Neural cell (in vitro differentiated cells): Measurements from ENCODE around the gene MLLT10. TPM values are rescaled to one million over a fixed set of nuclear protein-coding genes. Genes with fewer than 3 reads are reported as not detected.

Experiments
- H2AFZ ChIP-seq: fragments of 200-600, 300-800 bp; sonication (generic), shearing (Covaris generic); 2 replicates; pipeline ENCODE4 v1.6.0; 2014; ENCODE audit warnings: low read depth, mild to moderate bottlenecking, antibody characterized with exemption, low read length, moderate library complexity
- H3F3A ChIP-seq: fragments of 200-600 bp; shearing (Covaris generic); 2 replicates; pipeline ENCODE4 v1.6.1; 2016; ENCODE audit warnings: mild to moderate bottlenecking, moderate library complexity, mixed read lengths, antibody characterized with exemption, low read length; ENCODE audit not compliant: insufficient read depth, poor library complexity, severe bottlenecking
- H3K27ac ChIP-seq: fragments of 200-600, 300-800 bp; sonication (generic), shearing (Covaris generic); 2 replicates; pipeline ENCODE4 v1.5.1; 2014; ENCODE audit warnings: mild to moderate bottlenecking, low read length, moderate library complexity
- H3K27me3 ChIP-seq: fragments of 300-800, 200-600 bp; sonication (generic), shearing (Covaris generic); 2 replicates; pipeline ENCODE4 v1.6.0; 2014; ENCODE audit warnings: mild to moderate bottlenecking, low read depth, low read length, moderate library complexity; ENCODE audit not compliant: insufficient read depth
- H3K36me3 ChIP-seq: fragments of 300-800, 200-600 bp; sonication (generic), shearing (Covaris generic); 2 replicates; pipeline ENCODE4 v1.5.1; 2014; ENCODE audit warnings: mild to moderate bottlenecking, antibody characterized with exemption, low read length, moderate library complexity; ENCODE audit not compliant: insufficient read depth
- H3K4me2 ChIP-seq: fragments of 300-800, 200-600 bp; sonication (generic), shearing (Covaris generic); 2 replicates; pipeline ENCODE4 v1.6.0; 2014; ENCODE audit warnings: mild to moderate bottlenecking, low read length
- H3K4me3 ChIP-seq: fragments of 300-800, 200-600 bp; sonication (generic), shearing (Covaris generic); 2 replicates; pipeline ENCODE4 v1.5.1; 2014; ENCODE audit warnings: mild to moderate bottlenecking, low read length, moderate library complexity
- H3K79me2 ChIP-seq: fragments of 200-600 bp; shearing (Covaris generic); replicated peaks from 2 replicates; pipeline ENCODE4 v1.6.0; 2014; ENCODE audit warnings: mild to moderate bottlenecking, low read length, moderate library complexity; ENCODE audit not compliant: insufficient read depth
- H3K9ac ChIP-seq: fragments of 300-800, 200-600 bp; sonication (generic), shearing (Covaris generic); 2 replicates; pipeline ENCODE4 v1.6.1; 2016; ENCODE audit warnings: mild to moderate bottlenecking, low read length, mixed read lengths
- H3K9me2 ChIP-seq: fragments of 200-600 bp; shearing (Covaris generic); 2 replicates; pipeline ENCODE4 v1.6.1; 2016; ENCODE audit warnings: mild to moderate bottlenecking, low read length, mixed read lengths; ENCODE audit not compliant: insufficient read depth
- H3K9me3 ChIP-seq: fragments of 200-600, 300-800 bp; sonication (generic), shearing (Covaris generic); 2 replicates; pipeline ENCODE4 v1.6.1; 2016; ENCODE audit warnings: mild to moderate bottlenecking, mixed run types, low read length, moderate library complexity, mixed read lengths
- H4K20me1 ChIP-seq: fragments of 200-600 bp; shearing (Covaris generic); 2 replicates; pipeline ENCODE4 v1.6.1; 2016; ENCODE audit warnings: mild to moderate bottlenecking, mixed run types; ENCODE audit not compliant: insufficient read depth
- CTCF ChIP-seq: fragments of 450-650 bp; IDR thresholded peaks from 2 replicates; pipeline ENCODE4 v1.5.1; 2014; ENCODE audit warnings: antibody characterized with exemption, mild to moderate bottlenecking, moderate library complexity; ENCODE audit not compliant: poor library complexity, severe bottlenecking
- EP300 ChIP-seq: fragments of 450-650 bp; conservative IDR thresholded peaks from 2 replicates; pipeline ENCODE4 v1.6.1; 2014; ENCODE audit warnings: antibody characterized with exemption, mild to moderate bottlenecking, moderate library complexity; ENCODE audit not compliant: poor library complexity, severe bottlenecking
- EZH2 ChIP-seq: fragments of 200-600, 300-800 bp; shearing (Covaris generic), sonication (generic); IDR thresholded peaks from 2 replicates; pipeline ENCODE4 v1.6.1; 2014; ENCODE audit warnings: antibody characterized with exemption, low read length, borderline replicate concordance, mild to moderate bottlenecking; ENCODE audit not compliant: insufficient read depth, poor library complexity, severe bottlenecking
- MXI1 ChIP-seq: fragments of 450-650 bp; conservative IDR thresholded peaks from 2 replicates; pipeline ENCODE4 v1.6.1; 2014; ENCODE audit warnings: antibody characterized with exemption, mild to moderate bottlenecking; ENCODE audit not compliant: poor library complexity, severe bottlenecking
- POLR2AphosphoS5 ChIP-seq: IDR thresholded peaks from 2 replicates; pipeline ENCODE4 v1.6.1; 2012
- RAD21 ChIP-seq: fragments of 450-650 bp; conservative IDR thresholded peaks from 2 replicates; pipeline ENCODE4 v1.6.1; 2014; ENCODE audit warnings: antibody characterized with exemption, mild to moderate bottlenecking, moderate library complexity
- REST ChIP-seq: IDR thresholded peaks from 2 replicates; pipeline ENCODE4 v1.6.1; 2012; ENCODE audit warnings: borderline replicate concordance
- SMC3 ChIP-seq: fragments of 450-650 bp; conservative IDR thresholded peaks from 2 replicates; pipeline ENCODE4 v1.6.1; 2014; ENCODE audit warnings: antibody characterized with exemption, mild to moderate bottlenecking, moderate library complexity; ENCODE audit not compliant: poor library complexity
- TAF1 ChIP-seq: IDR thresholded peaks from 2 replicates; pipeline ENCODE4 v1.6.1; 2012; ENCODE audit warnings: low read depth
- polyA plus RNA-seq: library from polyadenylated mRNA; depleted of rRNA; stranded (reverse); fragments of >200 nt; gene quantifications from 2 replicates; pipeline ENCODE4 v1.2.3, GENCODE V29; 2014

The MLLT10 gene
- polyA plus RNA-seq, 1 donor from 2014 or later = 31.0 TPM

- no peaks in the 10 kb centered on the region for H3F3A ChIP-seq
- H2AFZ ChIP-seq = no peak overlapping the region
- H3K27me3 ChIP-seq = no peaks in the 10 kb centered on the region
- no peak overlapping the region for H3K4me3 ChIP-seq
- H3K36me3 ChIP-seq = no peaks in the 10 kb centered on the region
- H3K9me3 ChIP-seq = no peaks in the 10 kb centered on the region
- no peaks in the 10 kb centered on the region for H3K9me2 ChIP-seq
- H4K20me1 ChIP-seq = no peaks in the 10 kb centered on the region
- H3K27ac ChIP-seq = no peak overlapping the region
- no peak for TF ChIP-seq REST
- no peak for TF ChIP-seq POLR2AphosphoS5
- H3K9ac ChIP-seq = no peak overlapping the region
- peaks cover 3% of the 10 kb centered on the region for H3K79me2 ChIP-seq
- no peak overlapping the region for H3K4me2 ChIP-seq
Measured at GRCh38 chr10:21688009-21688332, 153.9 kb downstream of the MLLT10 start.

DNA sequence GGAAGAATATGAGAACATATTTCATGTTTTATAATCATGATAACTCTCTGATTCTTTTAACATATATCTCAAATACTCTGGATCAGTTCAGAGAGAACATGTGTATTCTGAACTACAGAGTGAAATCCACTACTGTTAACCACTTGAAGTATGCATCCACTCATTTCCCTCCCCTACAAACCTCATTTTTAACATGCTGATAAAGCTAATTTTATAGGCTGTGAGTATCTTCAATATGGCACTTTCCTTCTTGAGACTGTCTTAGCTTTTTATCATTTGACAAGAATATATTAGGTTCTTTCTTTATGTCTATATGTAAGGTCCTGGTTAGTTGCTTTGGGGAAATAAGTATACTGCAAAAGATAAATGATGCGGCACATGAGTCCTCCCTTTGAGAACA is 154.8 kb downstream of the MLLT10 start:
- Histone ChIP-seq H3K79me2 (peaks cover 3% of the 10 kb centered on the region), H3K27ac (no peak overlapping the region), H3F3A (no peaks in the 10 kb centered on the region), H3K4me3 (no peak overlapping the region), H3K9me3 (no peaks in the 10 kb centered on the region), H3K36me3 (no peaks in the 10 kb centered on the region), H3K27me3 (no peaks in the 10 kb centered on the region), H3K9me2 (no peaks in the 10 kb centered on the region), H4K20me1 (no peaks in the 10 kb centered on the region), H2AFZ (no peak overlapping the region), H3K4me2 (no peak overlapping the region), H3K9ac (no peak overlapping the region)
- no peak for TF ChIP-seq REST
- no peak for TF ChIP-seq MXI1
- no peak for TF ChIP-seq POLR2AphosphoS5
- no peak for TF ChIP-seq TAF1
- no peak for TF ChIP-seq SMC3
- TF ChIP-seq EP300 = no peak
- TF ChIP-seq RAD21 = no peak

GRCh38 chr10:21689881-21690280 is 155.8 kb downstream of the MLLT10 start:
- H3K27ac ChIP-seq = no peak overlapping the region
- H3K4me2 ChIP-seq = no peak overlapping the region
- no peak overlapping the region for H2AFZ ChIP-seq
- no peak overlapping the region for H3K9ac ChIP-seq
- no peaks in the 10 kb centered on the region for H3K9me2 ChIP-seq
- no peaks in the 10 kb centered on the region for H3K36me3 ChIP-seq
- no peaks in the 10 kb centered on the region for H3K9me3 ChIP-seq
- peaks cover 3% of the 10 kb centered on the region for H3K79me2 ChIP-seq
- TF ChIP-seq MXI1 = no peak
- TF ChIP-seq REST = no peak
- no peak for TF ChIP-seq EP300
- TF ChIP-seq CTCF = no peak
- TF ChIP-seq POLR2AphosphoS5 = no peak
- no peak for TF ChIP-seq SMC3
- no peak for TF ChIP-seq RAD21
- no peak for TF ChIP-seq TAF1
- TF ChIP-seq EZH2 = no peak
- no peak overlapping the region for H3K4me3 ChIP-seq
- H4K20me1 ChIP-seq = no peaks in the 10 kb centered on the region
- no peaks in the 10 kb centered on the region for H3F3A ChIP-seq
- H3K27me3 ChIP-seq = no peaks in the 10 kb centered on the region
